ENCODE data around the gene JADE2. TPM values are rescaled to one million over a fixed set of nuclear protein-coding genes. Genes with fewer than 3 reads are reported as not detected.
"Not testable (repeated sequence)": the region's sequence is repeated elsewhere in the genome, so short reads cannot be mapped to it uniquely, and the experiment has no call there.

JADE2 gene
- total RNA-seq, 2 donors from 2014 or later = 37.5 to 47.6 TPM

- Histone ChIP-seq H3K36me3 (no peaks in the 10 kb centered on the region), H3K27me3 (no peaks in the 10 kb centered on the region), H3K9me3 (no peaks in the 10 kb centered on the region), H3K27ac (peak overlapping the region; percentile 75 to 84), H3K4me3 (no peak overlapping the region), H3K4me1 (peaks cover 0 to 32% of the 10 kb centered on the region in 2 donors)
- DNase-seq (ENCODE audit: low spot score) = peak; percentile 90
- TF ChIP-seq CTCF (IDR thresholded peaks at IDR 0.05) = peak in 1 of 2 donors; percentile 54
Observed at GRCh38 chr5:134511796-134512660, 13.4 kb upstream of the JADE2 start.

GRCh38 chr5:134512661-134512999 lies 12.8 kb upstream of the JADE2 start:
- Histone ChIP-seq H3K27ac (peak overlapping the region; percentile 75 to 84), H3K36me3 (no peaks in the 10 kb centered on the region), H3K4me3 (no peak overlapping the region), H3K4me1 (peaks cover 0 to 32% of the 10 kb centered on the region in 2 donors), H3K9me3 (no peaks in the 10 kb centered on the region), H3K27me3 (no peaks in the 10 kb centered on the region)
- TF ChIP-seq CTCF (IDR thresholded peaks at IDR 0.05) = no peak
- DNase-seq (ENCODE audit: low spot score) = no peak

- H3K27ac ChIP-seq = no peak overlapping the region
- no peaks in the 10 kb centered on the region for H3K27me3 ChIP-seq
- H3K4me3 ChIP-seq = no peak overlapping the region
- no peaks in the 10 kb centered on the region for H3K9me3 ChIP-seq
- H3K4me1 ChIP-seq = peaks cover 0 to 20% of the 10 kb centered on the region in 2 donors
- TF ChIP-seq CTCF (IDR thresholded peaks at IDR 0.05) = no peak
- DNase-seq (ENCODE audit: low spot score) = no peak
- H3K36me3 ChIP-seq = no peaks in the 10 kb centered on the region
Observed at GRCh38 chr5:134515801-134516200, 9.7 kb upstream of the JADE2 start.

GRCh38 chr5:134516984-134517383 lies 8.5 kb upstream of the JADE2 start:
- not testable (repeated sequence) for H3K36me3 ChIP-seq; H3K27ac ChIP-seq; H3K4me3 ChIP-seq; H3K27me3 ChIP-seq; H3K4me1 ChIP-seq; H3K9me3 ChIP-seq; DNase-seq (ENCODE audit: low spot score)

GRCh38 chr5:134517553-134517952 lies 7.9 kb upstream of the JADE2 start:
- DNase-seq (ENCODE audit: low spot score) = no peak
- no peak for TF ChIP-seq CTCF (IDR thresholded peaks at IDR 0.05)
- Histone ChIP-seq H3K36me3 (no peaks in the 10 kb centered on the region), H3K27ac (no peak overlapping the region), H3K9me3 (no peaks in the 10 kb centered on the region), H3K4me3 (no peak overlapping the region), H3K4me1 (peaks cover 0 to 2% of the 10 kb centered on the region in 2 donors), H3K27me3 (no peaks in the 10 kb centered on the region)

- Histone ChIP-seq H3K9me3 (no peaks in the 10 kb centered on the region), H3K4me1 (peaks cover 0 to 5% of the 10 kb centered on the region in 2 donors), H3K4me3 (no peak overlapping the region), H3K27me3 (no peaks in the 10 kb centered on the region), H3K36me3 (no peaks in the 10 kb centered on the region), H3K27ac (no peak overlapping the region)
- no peak for TF ChIP-seq CTCF (IDR thresholded peaks at IDR 0.05)
- DNase-seq (ENCODE audit: low spot score) = no peak
Observed at GRCh38 chr5:134519989-134520388, 5.5 kb upstream of the JADE2 start.
